Left forelimb (tissue), 1 donor: ENCODE measurements around the gene CST4.
"Not testable (repeated sequence)": the region's sequence is repeated elsewhere in the genome, so short reads cannot be mapped to it uniquely, and the experiment has no call there.

Source experiments
- DNase-seq: peaks from one replicate; pipeline ENCODE4 v3.0.0-alpha.2; 2018; ENCODE audit warnings: low spot score

CST4 gene

DNA sequence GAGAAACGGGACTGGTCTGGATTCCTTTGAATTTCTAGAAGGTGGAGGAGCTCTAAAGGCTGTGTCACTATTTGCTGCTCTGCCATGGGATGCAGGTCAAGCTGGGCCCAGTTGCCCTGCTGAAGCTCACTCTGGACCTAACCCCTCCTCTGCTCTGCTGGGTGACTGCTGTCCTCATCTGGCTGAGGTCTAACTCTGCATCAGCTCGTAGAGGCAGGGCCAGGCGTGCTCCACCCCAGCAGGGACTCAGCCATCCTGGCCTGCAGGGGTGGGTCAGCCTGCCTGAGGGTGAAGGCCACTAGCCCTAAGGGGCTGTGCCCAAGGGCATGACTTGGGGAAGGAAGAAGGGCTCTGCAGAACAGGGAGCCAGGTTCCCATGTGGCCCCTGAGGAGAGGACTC, 852 bp downstream of the CST4 start:
- DNase-seq, result no peak

DNA sequence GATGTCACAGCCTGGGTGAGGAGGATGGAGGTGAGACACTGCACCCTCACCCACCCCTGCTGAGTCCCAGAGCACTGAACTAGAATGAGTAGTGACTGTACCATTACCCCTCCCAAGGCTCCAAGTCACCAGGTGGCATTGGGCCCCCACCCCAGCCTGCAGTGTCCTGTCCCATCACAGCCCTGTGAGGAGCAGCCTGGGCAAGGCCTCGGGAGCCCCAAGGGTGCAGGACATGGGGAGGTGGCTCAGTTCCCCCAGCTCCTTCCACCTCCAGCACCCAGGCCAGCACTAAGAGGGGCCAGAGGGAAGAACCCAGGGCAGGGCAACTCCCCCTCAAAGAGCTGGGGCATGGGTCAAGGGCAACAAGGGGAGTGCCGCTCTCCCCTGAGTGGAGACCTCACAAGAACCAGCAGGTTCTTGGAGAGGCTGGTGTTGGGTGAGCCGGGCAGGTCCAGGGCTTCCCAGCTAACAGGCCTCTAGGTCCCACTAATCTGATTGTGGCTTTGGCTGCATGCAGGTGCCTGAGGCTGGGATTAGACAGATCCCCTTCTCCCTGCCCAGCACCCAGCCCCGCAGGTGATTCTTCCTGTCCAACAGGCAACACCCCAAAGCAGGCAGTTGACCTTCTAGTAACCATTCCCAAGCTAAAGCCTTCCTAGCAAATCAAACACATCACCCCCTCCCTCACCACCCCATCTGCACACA, 2.6 kb downstream of the CST4 start:
- no peak for DNase-seq

DNA sequence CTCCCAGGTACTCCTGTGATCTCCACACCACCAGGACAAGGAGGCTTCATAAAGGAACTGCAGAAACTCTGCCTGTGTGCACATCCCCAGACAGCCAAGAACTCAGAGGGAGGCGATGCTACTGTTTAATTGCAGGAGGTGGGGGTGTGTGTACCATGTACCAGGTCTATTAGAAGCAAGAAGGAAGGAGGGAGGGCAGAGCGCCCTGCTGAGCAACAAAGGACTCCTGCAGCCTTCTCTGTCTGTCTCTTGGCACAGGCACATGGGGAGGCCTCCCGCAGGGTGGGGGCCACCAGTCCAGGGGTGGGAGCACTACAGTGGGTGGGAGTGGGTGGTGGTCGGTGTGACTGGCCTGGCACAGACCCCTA, 3.3 kb downstream of the CST4 start:
- not testable (repeated sequence) for DNase-seq

DNA sequence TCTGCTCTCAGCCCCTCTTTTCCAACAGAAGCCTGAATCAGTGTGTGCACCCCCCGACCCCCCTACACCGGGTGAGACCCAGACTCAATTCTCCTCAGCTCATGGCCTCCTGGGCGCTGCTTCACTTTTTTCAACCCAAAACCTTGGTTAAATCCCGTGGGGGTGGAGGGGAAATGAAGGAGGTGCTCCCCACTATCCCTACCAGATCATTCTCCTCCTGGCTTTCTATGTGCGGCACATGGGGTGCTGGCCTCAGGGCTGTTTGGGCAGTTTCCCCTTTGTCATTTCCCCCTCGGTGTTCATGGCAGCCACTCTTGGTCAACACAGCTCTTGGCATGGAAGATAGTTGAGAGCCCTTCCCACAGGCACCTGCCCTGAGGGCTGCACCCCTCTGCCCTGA, 4.6 kb downstream of the CST4 start:
- no peak for DNase-seq

DNA sequence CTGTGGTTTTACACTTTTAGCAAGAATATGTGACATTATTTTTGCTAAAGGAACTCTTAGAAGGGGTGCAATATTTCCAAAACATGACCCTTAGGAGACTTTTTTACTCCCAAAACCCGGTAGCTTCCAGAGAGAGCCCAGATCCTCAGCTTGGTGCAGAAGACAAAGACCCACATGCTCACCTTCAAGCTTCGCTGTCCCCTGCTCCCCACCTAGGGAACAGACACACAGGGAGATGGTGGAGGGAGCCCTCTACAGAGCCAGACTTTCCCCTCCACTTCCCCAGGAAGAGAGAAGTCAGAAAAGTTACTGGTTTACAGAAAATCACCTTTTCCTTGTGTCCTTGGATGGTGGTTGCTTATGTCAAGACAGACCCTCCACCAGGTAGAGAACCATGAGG, 5.0 kb downstream of the CST4 start:
- DNase-seq, result no peak

DNA sequence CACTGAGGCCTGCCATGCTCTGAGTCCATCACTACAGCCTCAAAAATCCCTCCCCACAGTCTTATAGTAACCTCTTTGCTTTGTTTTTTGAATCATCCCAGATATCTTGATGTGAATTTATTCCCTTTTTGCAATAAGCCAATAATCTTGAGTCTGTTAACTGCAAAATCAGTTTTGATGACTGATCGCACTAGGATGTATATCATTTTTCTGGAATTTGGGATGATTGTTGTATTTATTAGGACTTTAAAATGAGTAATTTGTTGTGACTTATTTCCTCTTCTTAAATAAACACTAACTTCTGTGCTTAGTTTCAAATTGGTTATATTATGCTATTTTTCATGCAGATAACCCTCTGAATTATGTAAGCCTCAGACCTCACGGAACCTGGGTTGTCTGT, 5.6 kb downstream of the CST4 start:
- DNase-seq, result no peak

DNA sequence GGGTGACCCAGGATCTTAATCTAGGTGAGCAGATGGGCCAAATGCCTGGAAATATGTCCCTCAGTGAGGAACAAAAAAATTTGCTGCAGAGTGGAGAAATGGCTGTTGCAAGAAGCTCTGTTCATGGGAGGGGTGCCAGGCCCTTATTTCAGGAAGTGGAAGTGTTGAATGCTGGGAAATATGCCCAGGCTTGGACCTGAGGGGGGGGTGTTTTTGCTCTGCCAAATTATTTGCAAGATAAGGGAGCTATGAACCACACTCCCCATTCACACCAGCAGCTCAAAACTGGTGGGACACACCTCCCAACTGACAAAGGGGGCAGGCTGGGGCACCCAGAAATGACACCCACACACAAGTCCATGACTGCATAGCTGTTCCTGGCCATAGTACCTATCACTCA, 8.7 kb downstream of the CST4 start:
- no peak for DNase-seq

DNA sequence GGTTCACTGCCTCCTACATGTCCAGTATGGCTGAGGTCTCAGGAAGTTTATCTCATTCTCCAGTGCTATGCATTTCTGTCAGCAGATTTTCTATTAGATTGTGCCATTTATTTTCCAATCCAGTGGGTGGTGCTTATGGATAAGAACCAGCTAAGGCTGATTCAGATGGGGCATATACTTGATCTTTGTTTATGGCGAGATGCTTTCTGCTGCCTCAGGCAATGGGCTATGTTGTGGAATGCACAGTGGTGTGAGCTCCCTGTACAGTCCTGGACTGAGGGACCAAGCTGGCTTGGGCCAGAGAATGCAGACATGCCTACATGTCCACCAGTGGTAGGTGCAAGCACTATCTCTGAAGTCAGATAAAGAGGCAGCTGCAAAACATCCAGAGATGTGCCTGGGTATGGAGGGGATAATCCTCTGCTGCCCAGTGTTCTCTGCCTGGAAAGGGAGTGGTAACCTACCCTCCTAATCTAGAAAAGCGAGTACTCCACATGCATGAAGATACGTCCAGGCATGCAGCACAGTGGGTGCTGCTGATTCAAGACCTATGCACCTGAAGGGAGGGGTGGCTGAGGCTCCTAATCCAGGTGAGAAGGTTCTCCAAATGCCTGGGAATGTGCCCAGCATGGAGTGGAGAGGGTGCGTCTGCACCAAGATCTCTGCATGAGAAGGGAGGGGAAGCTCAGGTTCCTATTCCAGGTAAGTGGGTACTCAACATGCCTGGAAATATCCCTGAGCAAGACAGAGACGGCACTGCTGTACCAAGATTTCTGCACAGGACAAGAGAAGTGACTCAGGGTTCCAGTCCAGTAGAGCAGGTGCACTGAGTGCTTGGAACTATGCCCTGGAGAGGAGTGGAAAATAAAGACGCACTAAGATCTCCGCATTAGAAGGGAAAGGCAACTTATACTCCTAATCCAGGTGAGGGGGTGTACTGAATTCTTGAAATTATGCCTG, 9.4 kb downstream of the CST4 start:
- DNase-seq, result no peak

DNA sequence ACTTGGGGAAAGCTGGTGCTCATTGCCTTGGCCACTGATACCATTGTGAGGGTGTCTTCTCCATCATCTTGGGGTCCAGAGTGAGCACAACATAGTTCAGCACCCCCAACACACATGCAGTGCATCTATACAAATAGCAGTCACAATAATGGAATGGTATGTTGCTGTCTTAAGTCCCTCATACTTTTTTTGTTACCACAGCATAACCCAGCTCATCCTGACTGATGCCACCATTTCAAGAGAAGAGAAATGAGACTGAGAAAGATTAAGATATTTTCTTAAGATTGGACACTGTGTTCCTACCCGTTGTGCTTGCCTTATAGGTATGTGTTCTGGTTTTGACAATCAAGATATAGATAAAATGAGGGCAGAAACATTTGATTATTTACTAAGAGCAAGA, 15.6 kb downstream of the CST4 start:
- no peak for DNase-seq

DNA sequence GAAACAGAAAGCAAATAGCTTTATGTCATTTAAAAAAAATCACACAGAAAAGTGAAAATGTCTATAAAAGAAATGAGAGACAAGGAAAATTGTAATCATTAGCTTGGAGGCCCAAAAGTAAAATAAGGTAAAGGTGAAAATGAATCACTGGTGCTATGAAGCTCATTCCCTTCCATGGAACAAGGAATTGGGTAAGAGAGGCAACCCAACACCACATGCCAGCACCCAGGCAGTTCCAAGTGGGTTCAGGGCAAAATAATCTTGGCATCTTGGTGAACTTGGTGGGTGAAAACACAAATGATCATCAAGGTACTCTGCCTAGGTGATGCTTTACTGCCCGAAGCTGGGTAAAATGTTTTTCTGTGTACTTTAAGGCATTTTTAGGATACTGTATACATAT, 16.7 kb downstream of the CST4 start:
- DNase-seq, result no peak

DNA sequence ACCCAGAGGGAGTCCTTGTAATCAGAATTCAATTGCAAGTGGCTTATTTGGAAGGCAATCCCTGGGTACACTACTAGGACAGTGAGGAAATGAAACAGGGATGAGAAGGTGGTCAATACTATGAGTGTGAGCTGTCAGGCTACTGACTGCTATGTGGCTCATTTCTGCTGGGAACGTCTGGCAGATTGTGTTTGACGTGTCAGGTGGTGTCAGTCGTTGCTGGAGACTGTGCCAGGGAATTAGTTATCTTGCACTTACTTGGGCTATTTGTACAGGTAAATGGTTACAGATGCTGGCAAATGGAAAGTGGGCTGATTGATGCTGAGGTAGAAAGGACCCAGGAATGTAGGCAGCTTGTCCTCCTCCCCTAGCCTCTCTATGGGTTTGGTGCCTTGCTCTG, 17.4 kb downstream of the CST4 start:
- no peak for DNase-seq

DNA sequence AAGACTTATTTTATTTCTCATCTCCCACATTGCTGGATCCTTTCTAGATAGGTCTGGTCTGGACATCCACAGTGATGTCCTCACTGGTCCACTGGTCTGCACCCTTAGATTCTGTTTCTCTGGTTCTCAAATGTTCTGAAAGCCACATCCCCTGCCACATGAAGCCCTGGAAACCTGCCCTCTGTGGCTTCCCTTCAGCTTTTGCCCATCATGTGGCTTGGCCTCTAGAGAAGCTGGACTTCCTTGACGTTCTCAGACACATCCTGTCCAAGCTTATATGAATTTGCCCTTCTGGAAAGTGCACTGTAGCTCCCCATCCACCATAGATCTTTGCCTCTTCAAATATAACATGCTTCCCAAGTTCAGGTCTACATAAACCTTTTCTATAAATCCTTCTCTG, 18.5 kb downstream of the CST4 start:
- DNase-seq, result no peak

DNA sequence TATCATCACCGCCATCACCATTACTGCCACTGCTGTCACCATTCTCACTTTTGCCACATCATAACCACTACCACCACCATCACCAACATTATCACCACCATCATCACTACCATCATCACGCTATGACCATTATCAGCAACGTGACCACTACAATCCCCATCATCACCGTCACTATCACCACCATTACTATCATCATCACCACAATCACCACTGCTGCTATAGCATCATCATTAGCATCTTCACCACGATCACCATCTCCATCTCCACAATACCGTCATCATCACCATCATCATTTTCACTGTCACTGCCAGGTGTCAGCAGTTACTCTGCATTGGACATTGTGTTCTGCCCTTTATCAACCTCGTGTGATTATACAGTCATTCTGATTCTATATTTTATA, 19.0 kb downstream of the CST4 start:
- no peak for DNase-seq

DNA sequence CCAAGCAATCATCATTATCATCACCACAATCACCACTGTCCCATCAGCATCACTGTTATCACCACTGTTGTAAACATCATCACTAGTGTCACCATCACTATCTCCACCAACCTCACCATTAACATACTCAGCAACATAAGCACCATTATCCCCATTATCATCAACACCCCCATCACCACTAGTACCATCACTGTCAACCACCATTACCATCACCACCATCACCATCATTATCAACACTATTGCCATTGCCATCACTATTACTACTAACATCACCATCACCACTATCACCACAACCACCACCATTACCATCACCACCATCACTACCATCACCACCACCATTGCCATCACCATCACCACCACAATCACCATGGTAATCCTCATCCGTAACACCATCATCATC, 19.5 kb downstream of the CST4 start:
- DNase-seq, result no peak

DNA sequence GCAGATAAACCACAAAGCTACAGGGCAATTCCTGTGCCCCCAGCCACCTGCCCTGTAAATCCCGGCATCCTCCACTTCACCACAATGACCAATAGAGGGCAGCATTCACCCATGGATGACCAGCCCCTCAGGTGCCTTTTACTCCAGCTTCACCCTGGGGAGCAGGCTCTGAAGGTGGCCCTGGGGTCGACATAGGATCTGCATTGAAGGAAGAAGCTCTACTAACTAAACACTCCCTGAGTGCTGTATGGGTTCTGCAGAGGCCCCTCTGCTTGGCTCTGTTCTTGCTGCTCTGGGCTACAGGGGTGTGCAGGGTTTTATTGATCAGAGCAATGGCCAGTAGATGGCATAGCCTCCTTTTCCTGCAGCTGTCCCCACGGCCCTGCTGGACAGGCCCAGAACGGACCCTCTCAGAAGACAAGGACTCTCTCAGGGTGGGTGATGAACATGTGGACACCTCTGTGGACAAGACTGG, 20.3 kb downstream of the CST4 start:
- DNase-seq, result no peak

DNA sequence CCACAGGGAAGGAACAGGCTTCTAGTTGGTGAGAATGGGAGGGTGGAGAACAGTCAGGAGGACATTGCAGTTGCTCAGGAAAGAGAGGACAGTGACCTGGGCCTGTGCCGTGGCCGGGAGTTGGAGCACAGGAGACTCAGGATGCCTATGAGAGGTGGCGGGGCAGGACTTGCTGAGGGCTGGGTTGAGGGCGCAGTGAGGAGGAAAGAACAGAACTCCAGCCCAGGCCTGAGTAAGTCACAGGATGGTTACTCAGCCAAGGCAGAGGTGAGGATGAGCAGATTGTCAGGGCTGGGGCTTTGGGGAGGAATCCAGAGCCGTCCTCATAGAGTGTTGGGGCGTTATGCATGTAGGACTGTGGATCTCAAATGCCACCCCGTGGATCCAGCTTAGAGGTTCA, 21.2 kb downstream of the CST4 start:
- no peak for DNase-seq

DNA sequence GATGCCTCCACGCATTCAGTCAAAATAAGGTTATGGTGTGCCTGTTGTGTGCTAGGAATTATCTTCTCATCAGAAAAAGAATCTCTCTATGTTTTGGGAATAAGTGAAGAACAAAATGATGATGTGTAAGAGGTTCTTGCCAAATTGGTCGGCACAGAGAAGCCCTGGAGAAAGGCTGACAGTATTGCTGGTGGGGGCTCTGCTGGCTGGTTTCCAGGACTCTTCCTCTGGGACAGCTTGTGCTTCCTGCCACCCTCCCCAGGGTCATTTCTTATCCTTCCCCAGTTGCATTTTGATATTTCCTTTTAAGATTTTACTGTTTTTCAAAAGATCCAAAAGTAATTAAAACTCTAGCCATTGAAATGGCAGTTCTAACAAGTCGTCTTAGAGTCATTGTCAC, 22.1 kb downstream of the CST4 start:
- DNase-seq, result no peak

DNA sequence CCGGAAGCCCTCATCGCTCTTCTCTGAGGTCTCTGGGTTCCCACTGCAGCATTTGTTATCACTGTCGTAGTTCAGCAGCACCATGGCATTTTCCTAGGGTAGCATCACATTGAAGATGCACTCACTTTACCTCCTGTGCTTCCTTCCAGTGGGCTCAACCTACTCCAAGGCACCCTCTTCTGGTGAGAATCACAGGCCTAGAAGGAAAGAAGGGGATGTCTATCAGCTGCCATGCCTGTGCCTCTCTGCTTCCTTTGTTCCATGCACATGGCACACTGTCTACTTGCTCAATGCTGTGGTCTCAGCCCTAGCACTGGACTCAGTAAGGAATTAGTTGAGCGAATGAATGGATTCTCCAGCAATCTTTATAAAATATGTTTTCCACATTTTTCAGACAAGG, 22.6 kb downstream of the CST4 start:
- no peak for DNase-seq

DNA sequence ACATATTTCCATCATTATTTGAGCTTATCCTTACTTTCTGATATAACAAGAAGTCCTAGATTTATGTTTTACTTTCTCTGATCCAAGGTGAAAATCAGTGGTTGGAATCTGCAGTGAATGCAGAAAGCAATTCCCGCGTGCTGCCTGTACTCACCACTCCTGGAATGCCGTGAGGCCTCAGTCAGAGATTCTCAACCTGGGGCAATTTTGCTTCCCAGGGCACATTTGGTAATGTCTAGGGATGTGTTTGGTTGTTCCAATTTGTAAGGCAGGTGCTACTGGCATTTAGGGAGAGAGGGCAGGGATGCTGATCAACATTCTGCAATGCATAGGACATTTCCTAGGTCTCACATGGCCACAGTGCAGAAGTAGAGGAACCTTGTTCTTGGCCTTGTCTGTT, 23.9 kb downstream of the CST4 start:
- DNase-seq, result no peak

DNA sequence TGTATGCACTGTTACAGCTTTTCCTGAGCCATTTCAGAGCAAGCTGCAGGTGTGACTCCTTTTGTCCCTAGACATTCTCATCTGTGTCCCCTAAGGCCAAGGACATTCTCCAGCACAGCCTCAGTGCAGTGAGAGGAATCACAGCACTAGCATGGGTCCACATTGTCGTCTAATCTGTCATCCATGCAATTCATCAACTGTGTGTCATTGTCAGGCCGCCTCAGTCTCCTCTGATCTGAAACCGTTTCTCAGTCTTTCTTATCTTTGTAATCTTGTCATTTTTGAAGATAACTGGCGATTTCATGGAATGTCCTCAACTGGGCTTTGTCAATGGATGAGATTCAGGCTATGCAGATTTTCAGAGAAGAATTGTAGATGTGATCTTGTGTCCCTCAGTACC, 24.8 kb downstream of the CST4 start:
- not testable (repeated sequence) for DNase-seq

DNA sequence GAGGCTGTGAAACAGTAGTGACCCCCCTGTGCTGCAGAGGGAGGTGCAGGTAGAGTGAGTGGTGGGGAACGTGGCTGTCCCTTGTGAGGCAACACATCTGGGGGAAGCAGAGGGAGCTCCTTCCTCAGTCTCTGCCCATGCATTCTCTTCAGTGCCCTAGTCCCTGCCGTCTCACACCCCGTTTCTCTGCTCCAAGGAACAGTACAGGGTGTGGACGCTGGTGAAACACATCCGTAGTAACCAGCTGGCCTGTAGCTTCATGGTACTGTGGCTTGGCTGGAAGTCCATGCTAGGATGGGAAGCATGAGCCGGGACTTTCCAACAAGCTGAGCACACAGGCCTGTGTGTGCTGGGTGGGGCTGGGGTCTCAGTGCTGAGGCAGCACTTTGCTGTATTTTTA, 25.7 kb downstream of the CST4 start:
- no peak for DNase-seq

DNA sequence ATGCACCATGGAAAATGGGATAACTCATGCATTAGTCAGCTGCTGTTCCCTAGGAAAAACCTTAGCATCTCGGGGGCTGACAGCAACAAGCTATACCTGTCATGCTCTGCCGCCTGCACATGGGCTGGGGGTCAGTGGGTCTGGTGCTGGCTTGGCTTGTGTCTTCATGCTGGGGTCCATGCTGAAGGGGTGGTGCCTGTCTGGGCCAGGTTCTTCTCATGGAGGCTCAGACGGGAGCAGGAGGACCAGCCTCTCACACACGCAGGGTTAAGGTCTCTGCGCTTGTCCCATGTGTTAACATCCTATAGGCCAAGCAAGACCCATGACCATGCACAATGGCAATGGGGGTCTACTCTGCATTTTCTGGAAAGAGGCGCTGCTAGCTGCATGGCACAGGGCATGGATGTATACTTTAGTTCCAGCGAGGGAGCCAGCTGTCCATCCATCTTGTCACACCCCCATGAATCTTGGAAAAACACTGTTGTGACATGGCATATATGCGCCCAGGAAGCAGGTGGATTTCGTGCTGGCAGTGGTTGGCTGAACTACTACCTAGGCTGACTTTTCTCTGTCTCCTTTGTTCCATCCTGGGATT, 26.5 kb downstream of the CST4 start:
- no peak for DNase-seq

DNA sequence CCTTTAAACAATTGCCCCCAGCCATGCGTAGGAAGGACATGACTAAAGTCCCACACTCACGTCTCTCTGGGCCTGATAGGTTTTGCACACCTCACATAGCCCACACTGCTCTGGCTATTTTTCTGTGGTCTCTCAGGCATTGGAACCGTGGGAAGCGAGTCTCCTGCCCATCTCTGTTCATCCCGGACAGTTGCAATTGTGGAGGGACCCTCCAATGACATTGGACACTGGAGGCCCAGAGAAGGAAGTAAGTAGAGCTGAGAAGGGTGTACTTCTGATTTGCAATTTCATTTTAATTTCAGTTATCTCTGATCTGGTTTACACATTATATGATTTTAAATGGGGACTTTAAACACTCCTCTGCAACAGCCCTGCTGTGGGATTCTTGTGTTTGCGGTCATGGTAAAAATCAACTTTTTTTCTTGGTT, 27.8 kb downstream of the CST4 start:
- no peak for DNase-seq
